SK-N-SH (cell line): ENCODE measurements around the gene IL10RB. TPM values are rescaled to one million over a fixed set of nuclear protein-coding genes. Genes with fewer than 3 reads are reported as not detected.

ENCODE experiments used
- CTCF ChIA-PET: fragments of 300-600, 350-600 bp; formaldehyde crosslinking; extraction: SDS; loops from one replicate; lab custom pipeline; 2021; lab: Yijun Ruan, JAX
- POLR2A ChIA-PET: fragments of 350-600 bp; sonication (Branson Sonifier 250); formaldehyde crosslinking; extraction: SDS; loops from one replicate; lab custom pipeline; 2020; ENCODE audit warnings: antibody characterized with exemption, inconsistent platforms; lab: Yijun Ruan, JAX
- DNase-seq: peaks from one replicate; pipeline ENCODE4 v3.0.0; 2012
- H2AFZ ChIP-seq: fragments of 200-600 bp; sonication (generic); 2 replicates; pipeline ENCODE4 v1.8.1; 2016; ENCODE audit warnings: antibody characterized with exemption, mild to moderate bottlenecking, low read depth
- H3F3A ChIP-seq: fragments of 200-600 bp; sonication (generic); replicated peaks from 2 replicates; pipeline ENCODE3; 2016; ENCODE audit warnings: antibody characterized with exemption, mild to moderate bottlenecking; ENCODE audit not compliant: insufficient read depth
- H3K27ac ChIP-seq, 2 experiments: fragments of 200-500 bp in 1 of 2; fragments of 200-600 bp in 1 of 2; sonication (Bioruptor generic) in 1 of 2; sonication (generic), shearing (Covaris generic) in 1 of 2; 2 replicates each; pipeline versions ENCODE4 v1.5.1 to v1.6.1; 2014 to 2016; ENCODE audit warnings: low read depth in 2 of 2, inconsistent platforms in 1 of 2, low read length in 1 of 2, mild to moderate bottlenecking in 1 of 2, mixed read lengths in 1 of 2
- H3K27me3 ChIP-seq: fragments of 200-600 bp; sonication (generic), shearing (Covaris generic); 2 replicates; pipeline ENCODE4 v1.6.1; 2016; ENCODE audit warnings: mixed run types; ENCODE audit not compliant: insufficient read depth
- H3K36me3 ChIP-seq, 2 experiments: fragments of 200-500 bp in 1 of 2; fragments of 200-600 bp in 1 of 2; sonication (Bioruptor generic) in 1 of 2; sonication (generic) in 1 of 2; replicated peaks in 1 of 2; 2 replicates each; pipeline versions ENCODE3 to v1.5.1; 2014 to 2016; ENCODE audit warnings: low read length in 1 of 2, mild to moderate bottlenecking in 1 of 2; ENCODE audit not compliant: insufficient read depth in 2 of 2, control insufficient read depth in 1 of 2
- H3K4me1 ChIP-seq, 2 experiments: fragments of 200-500 bp in 1 of 2; fragments of 200-600 bp in 1 of 2; sonication (Bioruptor generic) in 1 of 2; sonication (generic), shearing (Covaris generic) in 1 of 2; 2 replicates each; pipeline versions ENCODE4 v1.5.1 to v1.6.1; 2014 to 2016; ENCODE audit warnings: low read depth in 1 of 2, low read length in 1 of 2, mixed run types in 1 of 2; ENCODE audit not compliant: insufficient read depth in 2 of 2, control insufficient read depth in 1 of 2
- H3K4me2 ChIP-seq: fragments of 200-600 bp; sonication (generic), shearing (Covaris generic); 2 replicates; pipeline ENCODE4 v1.6.1; 2017; ENCODE audit warnings: mixed run types
- H3K4me3 ChIP-seq, 2 experiments: fragments of 200-500 bp in 1 of 2; fragments of 200-600 bp in 1 of 2; sonication (Bioruptor generic) in 1 of 2; sonication (generic), shearing (Covaris generic) in 1 of 2; 2 replicates each; pipeline versions ENCODE4 v1.5.1 to v1.8.1; 2014 to 2016; ENCODE audit warnings: low read depth in 2 of 2, inconsistent platforms in 1 of 2, low read length in 1 of 2, mild to moderate bottlenecking in 1 of 2, mixed read lengths in 1 of 2, moderate library complexity in 1 of 2
- H3K79me2 ChIP-seq: fragments of 200-600 bp; sonication (generic); 2 replicates; pipeline ENCODE4 v1.8.1; 2017; ENCODE audit warnings: mild to moderate bottlenecking; ENCODE audit not compliant: insufficient read depth
- H3K9ac ChIP-seq: fragments of 200-600 bp; sonication (generic); 2 replicates; pipeline ENCODE4 v1.6.1; 2017; ENCODE audit warnings: mixed run types
- H3K9me2 ChIP-seq: fragments of 200-600 bp; sonication (generic); 2 replicates; pipeline ENCODE4 v1.6.1; 2017; ENCODE audit warnings: mixed run types
- H3K9me3 ChIP-seq: fragments of 200-600 bp; sonication (generic); 2 replicates; pipeline ENCODE4 v1.6.1; 2017; ENCODE audit warnings: mixed run types, mild to moderate bottlenecking, moderate library complexity
- H4K20me1 ChIP-seq: fragments of 200-600 bp; sonication (generic); 2 replicates; pipeline ENCODE4 v1.6.1; 2017; ENCODE audit warnings: mild to moderate bottlenecking, mixed run types; ENCODE audit not compliant: insufficient read depth
- CHD2 ChIP-seq: fragments of 150-350 bp; IDR thresholded peaks from 2 replicates; pipeline ENCODE4 v1.6.1; 2018; ENCODE audit warnings: low read length; ENCODE audit not compliant: partially characterized antibody
- FOSL2 ChIP-seq: IDR thresholded peaks from 2 replicates; pipeline ENCODE4 v1.4.0; 2012; ENCODE audit warnings: low read depth, mild to moderate bottlenecking, moderate library complexity, borderline replicate concordance
- FOXM1 ChIP-seq: IDR thresholded peaks from 2 replicates; pipeline ENCODE4 v1.4.0; 2012; ENCODE audit warnings: low read depth, mild to moderate bottlenecking
- GABPA ChIP-seq: IDR thresholded peaks from 2 replicates; pipeline ENCODE4 v1.4.0; 2012; ENCODE audit warnings: low read depth, mild to moderate bottlenecking
- GATA2 ChIP-seq: sonication (generic); formaldehyde crosslinking; IDR thresholded peaks from 2 replicates; pipeline ENCODE4 v1.5.0; 2020; ENCODE audit warnings: mild to moderate bottlenecking, missing genetic modification reagents
- JUND ChIP-seq: IDR thresholded peaks from 2 replicates; pipeline ENCODE4 v1.4.0; 2012
- MXI1 ChIP-seq: IDR thresholded peaks from 2 replicates; pipeline ENCODE4 v1.6.1; 2012; ENCODE audit warnings: mild to moderate bottlenecking, low read depth, low read length, improper control_type of control experiment
- NFIC ChIP-seq: IDR thresholded peaks from 2 replicates; pipeline ENCODE4 v1.4.0; 2012; ENCODE audit warnings: borderline replicate concordance
- POLR2AphosphoS5 ChIP-seq: IDR thresholded peaks from 2 replicates; pipeline ENCODE4 v1.6.1; 2012; ENCODE audit warnings: low read depth, low read length
- RAD21 ChIP-seq: IDR thresholded peaks from 2 replicates; pipeline ENCODE4 v1.6.1; 2012; ENCODE audit warnings: mild to moderate bottlenecking, low read length
- SIN3A ChIP-seq: IDR thresholded peaks from 2 replicates; pipeline ENCODE4 v1.6.1; 2012; ENCODE audit warnings: low read depth, mild to moderate bottlenecking, low read length, moderate library complexity, borderline replicate concordance
- SMC3 ChIP-seq: IDR thresholded peaks from 2 replicates; pipeline ENCODE4 v1.6.1; 2012; ENCODE audit warnings: low read depth, low read length, improper control_type of control experiment
- TAF1 ChIP-seq: IDR thresholded peaks from 2 replicates; pipeline ENCODE4 v1.6.1; 2012; ENCODE audit warnings: low read depth, mild to moderate bottlenecking, low read length, moderate library complexity, borderline replicate concordance
- TEAD4 ChIP-seq: IDR thresholded peaks from 2 replicates; pipeline ENCODE4 v1.4.0; 2012; ENCODE audit warnings: mild to moderate bottlenecking, borderline replicate concordance; ENCODE audit not compliant: insufficient read depth
- USF2 ChIP-seq: fragments of 150-350 bp; IDR thresholded peaks from 2 replicates; pipeline ENCODE4 v1.6.1; 2017; ENCODE audit warnings: antibody characterized with exemption, low read length, low read depth, borderline replicate concordance
- ZBTB33 ChIP-seq: IDR thresholded peaks from 2 replicates; pipeline ENCODE4 v1.4.0; 2012; ENCODE audit warnings: low read depth, borderline replicate concordance
- WGBS: methylation state at CpG from one replicate; pipeline ENCODE4 v1.1.6; 2017; ENCODE audit warnings: low lambda C conversion rate; 5-methylcytosine and 5-hydroxymethylcytosine counted together
- polyA plus RNA-seq, 3 experiments: library from polyadenylated mRNA; depleted of rRNA; stranded (reverse); fragments of >200 nt; gene quantifications; 2 replicates each; pipeline ENCODE4 v1.2.3, GENCODE V29; 2012
- TF ChIP-seq, protein P1 (sequence below): IDR thresholded peaks from 2 replicates; pipeline ENCODE4 v1.4.0; 2012; ENCODE audit warnings: low read depth, borderline replicate concordance

Gene IL10RB
- polyA plus RNA-seq, 1 of the 3 experiments (the other 2 are of a cell fraction), result 20.1 TPM

GRCh38 chr21:33281096-33281652 lies 15.0 kb downstream of the IL10RB start (continued):
- TF ChIP-seq FOXM1 (no peak), POLR2AphosphoS5 (no peak), MXI1 (no peak), NFIC (no peak), ZBTB33 (no peak), GATA2 (no peak), CHD2 (peak; percentile 32), TAF1 (no peak), TEAD4 (no peak), SIN3A (no peak), USF2 (no peak), GABPA (no peak)
- TF ChIP-seq, protein P1, sequence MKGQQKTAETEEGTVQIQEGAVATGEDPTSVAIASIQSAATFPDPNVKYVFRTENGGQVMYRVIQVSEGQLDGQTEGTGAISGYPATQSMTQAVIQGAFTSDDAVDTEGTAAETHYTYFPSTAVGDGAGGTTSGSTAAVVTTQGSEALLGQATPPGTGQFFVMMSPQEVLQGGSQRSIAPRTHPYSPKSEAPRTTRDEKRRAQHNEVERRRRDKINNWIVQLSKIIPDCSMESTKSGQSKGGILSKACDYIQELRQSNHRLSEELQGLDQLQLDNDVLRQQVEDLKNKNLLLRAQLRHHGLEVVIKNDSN, result no peak

DNA sequence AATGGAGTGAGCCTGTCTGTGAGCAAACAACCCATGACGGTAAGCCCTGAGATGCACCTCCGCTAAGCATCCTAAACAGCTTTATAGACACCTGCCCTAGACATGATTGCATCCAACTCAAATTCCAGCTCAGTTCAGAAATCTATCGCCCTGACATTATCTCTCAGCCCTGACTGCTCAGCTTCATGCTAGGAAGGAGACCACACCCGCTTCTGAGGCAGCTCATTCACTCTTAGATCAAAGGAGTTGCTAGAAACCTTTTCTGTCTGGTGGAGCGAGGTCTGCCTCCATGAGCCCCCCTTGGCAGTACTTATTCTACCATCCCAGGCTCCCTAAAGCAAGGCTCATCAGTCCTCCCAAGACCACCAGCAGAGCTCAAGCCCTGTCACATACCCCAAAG lies 17.0 kb downstream of the IL10RB start:
- Histone ChIP-seq H4K20me1 (no peaks in the 10 kb centered on the region), H3K79me2 (no peaks in the 10 kb centered on the region)
- CTCF ChIA-PET, result interaction anchor here (1.1 kb wide), 1 partner anchor 78 kb away, joined by 4 read pairs; no protein-coding TSS in a partner anchor
- 100% methylated on average over 3 of the region's 5 CpGs for whole genome bisulfite sequencing
- no peak for TF ChIP-seq SMC3
- no peak for TF ChIP-seq USF2
- TF ChIP-seq FOSL2, result no peak
- no peak for TF ChIP-seq CHD2
- TF ChIP-seq SIN3A, result no peak
- TF ChIP-seq GATA2, result no peak
- TF ChIP-seq JUND, result no peak
- no peak for TF ChIP-seq RAD21
- TF ChIP-seq, all 33 proteins: peak for 0
- H3K27me3 ChIP-seq, result no peaks in the 10 kb centered on the region
- H3K4me3 ChIP-seq, result no peak overlapping the region
- no peak overlapping the region for H3K27ac ChIP-seq
- H3K9ac ChIP-seq, result no peak overlapping the region
- no peaks in the 10 kb centered on the region for H3F3A ChIP-seq
- no peak overlapping the region for H3K4me2 ChIP-seq
- H3K9me3 ChIP-seq, result peaks cover 9% of the 10 kb centered on the region; the same call in 1 of the 2 replicates
- H3K36me3 ChIP-seq, result peaks cover 14 to 37% of the 10 kb centered on the region in 2 experiments
- peaks cover 0 to 2% of the 10 kb centered on the region in 2 experiments; a peak in 1 of 4 replicates for H3K4me1 ChIP-seq
- no peak overlapping the region for H2AFZ ChIP-seq
- DNase-seq, result no peak
- POLR2A ChIA-PET, result no interaction called here
- no peaks in the 10 kb centered on the region for H3K9me2 ChIP-seq
